Measurements from ENCODE around the gene OR11H1.
"Not testable (repeated sequence)": the region's sequence is repeated elsewhere in the genome, so short reads cannot be mapped to it uniquely, and the experiment has no call there.

OR11H1 gene, protein sequence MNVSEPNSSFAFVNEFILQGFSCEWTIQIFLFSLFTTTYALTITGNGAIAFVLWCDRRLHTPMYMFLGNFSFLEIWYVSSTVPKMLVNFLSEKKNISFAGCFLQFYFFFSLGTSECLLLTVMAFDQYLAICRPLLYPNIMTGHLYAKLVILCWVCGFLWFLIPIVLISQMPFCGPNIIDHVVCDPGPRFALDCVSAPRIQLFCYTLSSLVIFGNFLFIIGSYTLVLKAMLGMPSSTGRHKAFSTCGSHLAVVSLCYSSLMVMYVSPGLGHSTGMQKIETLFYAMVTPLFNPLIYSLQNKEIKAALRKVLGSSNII

DNA sequence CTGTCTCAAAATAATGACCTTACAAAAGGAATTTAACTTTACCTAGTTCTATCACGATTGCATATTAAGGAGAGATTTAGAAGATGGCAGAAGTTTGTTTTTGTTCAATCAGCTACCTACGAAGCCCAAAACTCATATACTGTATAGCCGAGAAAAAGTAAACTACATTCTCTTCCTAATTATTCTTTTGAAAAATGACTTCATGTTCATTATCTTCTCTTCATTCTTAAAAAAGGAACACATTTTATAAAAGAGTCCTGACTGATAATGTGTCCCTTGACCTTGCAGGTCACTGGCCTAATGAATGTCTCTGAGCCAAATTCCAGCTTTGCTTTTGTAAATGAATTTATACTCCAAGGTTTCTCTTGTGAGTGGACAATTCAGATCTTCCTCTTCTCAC, at the start of gene OR11H1:
OR11H1 (plus strand) TSS at position 301 of the 400 bp plus-strand sequence; CDS start at position 301, 0 bp downstream.
- not testable (repeated sequence) for DNase-seq (ENCODE audit: low read depth in 2 of 2)

DNA sequence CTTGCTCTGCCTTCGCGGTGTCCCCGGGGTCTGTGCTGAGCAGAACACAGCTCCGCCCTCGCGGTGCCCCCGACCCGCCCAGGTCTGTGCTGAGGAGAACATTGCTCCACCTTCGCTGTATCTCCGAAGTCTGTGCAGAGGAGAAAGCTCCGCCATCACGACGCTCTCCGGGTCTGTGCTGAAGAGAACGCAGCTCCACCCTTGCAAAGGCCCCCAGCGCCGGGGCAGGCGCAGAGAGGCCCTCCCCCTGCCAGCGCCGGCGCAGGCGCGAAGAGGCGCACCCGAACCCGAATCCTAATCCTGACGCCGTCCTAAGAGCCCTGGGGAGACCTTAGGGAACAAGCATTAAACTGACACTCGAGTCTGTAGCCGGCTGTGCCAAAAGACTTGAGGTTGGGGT, 18.0 kb upstream of the OR11H1 start:
- DNase-seq (ENCODE audit: low read depth in 2 of 2) = not testable (repeated sequence)

DNA sequence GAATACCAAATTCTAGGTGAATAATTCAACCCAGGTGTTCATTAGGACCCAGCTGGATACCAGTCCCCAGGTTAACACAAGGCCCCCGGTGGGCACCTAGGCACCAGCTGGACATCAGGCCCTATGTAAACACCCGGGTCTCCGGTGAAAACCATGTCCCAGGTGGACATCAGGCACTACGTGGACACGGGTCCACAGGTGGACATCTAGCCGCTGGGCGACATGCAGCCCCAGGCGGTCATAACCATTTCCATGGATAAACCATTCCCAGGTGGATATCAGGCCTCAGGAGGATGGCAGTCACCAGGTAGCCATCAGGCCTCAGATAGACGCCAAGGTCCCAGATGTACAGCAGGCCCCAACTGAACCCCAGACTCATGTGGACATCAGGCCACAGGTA, 12.1 kb upstream of the OR11H1 start:
- DNase-seq (ENCODE audit: low read depth in 2 of 2) = not testable (repeated sequence)

DNA sequence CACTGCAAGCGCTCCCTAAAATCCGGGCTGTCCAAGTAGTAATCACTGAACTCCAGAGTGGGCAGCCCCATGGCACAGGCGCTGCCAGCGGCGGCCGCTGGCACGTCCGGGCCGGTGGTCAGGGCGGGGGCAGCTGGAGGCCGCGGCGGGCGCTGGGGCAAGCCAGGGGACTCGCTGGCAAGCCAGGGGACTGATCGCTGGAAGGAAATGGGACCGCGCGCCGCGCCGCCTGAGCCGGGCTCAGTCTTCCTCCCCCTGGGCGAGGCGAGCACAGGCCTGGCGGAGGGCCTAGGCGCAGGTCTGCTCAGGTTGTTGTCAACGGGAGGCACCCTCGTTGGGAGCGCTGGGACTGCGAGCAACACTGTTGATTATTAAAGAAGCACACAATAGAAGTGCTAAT, 25.8 kb downstream of the OR11H1 start:
- not testable (repeated sequence) for DNase-seq (ENCODE audit: low read depth in 2 of 2)

DNA sequence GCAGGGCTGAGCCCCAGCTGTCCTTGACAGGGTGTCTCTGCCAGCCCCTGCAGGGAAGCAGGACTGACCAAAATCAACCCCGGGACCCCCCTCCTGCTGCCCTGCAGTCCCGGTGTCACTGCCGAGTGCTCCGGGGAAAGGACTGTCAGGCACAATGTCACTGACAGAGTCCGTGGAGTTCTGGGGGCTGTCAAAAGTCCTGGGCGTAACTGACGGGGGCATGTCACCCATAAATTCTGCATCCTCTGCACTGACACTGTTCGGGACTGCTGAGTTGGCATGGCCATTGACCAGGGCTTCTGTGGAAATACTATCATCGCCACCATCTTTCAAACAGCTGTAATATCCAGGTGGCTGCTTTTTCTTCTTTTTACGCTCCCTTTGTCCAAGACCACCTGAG, 35.5 kb downstream of the OR11H1 start:
- not testable (repeated sequence) for DNase-seq (ENCODE audit: low read depth in 2 of 2)

DNA sequence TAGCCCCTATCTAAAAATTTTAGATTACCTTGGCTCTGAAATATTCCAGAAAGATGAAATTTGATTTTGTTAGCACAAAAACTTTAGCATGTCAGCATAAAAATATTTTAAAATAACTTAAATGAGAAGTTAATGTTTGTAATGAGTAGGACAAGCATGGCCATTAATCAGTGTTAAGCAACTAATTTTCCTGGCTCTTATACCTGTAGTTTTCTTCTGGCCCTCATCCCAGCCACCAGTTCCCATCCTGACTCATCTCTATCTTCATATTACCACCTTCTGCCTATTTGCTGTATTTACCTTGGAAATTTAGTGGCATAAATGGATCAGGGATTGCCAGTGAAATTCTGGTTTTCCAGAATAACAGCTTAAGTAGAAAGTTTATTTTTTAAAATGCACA, 37.1 kb downstream of the OR11H1 start:
- DNase-seq (ENCODE audit: low read depth in 2 of 2) = not testable (repeated sequence)
